A673 (cell line): ENCODE data around the gene GLYR1. TPM values are rescaled to one million over a fixed set of nuclear protein-coding genes. Genes with fewer than 3 reads are reported as not detected.

Experiments used
- BruUV-seq: library from RNA; stranded (reverse); fragments of 400-500 nt; replicated peaks from 2 replicates; lab custom pipeline; 2021; lab: Mats Ljungman, UMichigan
- CTCF ChIA-PET: fragments of 300-600 bp; sonication (Branson Sonifier 250); formaldehyde crosslinking; loops from one replicate; lab custom pipeline; 2022; ENCODE audit warnings: antibody characterized with exemption; lab: Charles Lee
- POLR2A ChIA-PET: fragments of 300-600 bp; sonication (Branson Sonifier 250); formaldehyde crosslinking; loops from one replicate; lab custom pipeline; 2022; ENCODE audit warnings: antibody characterized with exemption; ENCODE audit not compliant: low non-redundant PET; lab: Charles Lee
- DNase-seq: peaks from one replicate; pipeline ENCODE4 v3.0.0-alpha.2; 2015; ENCODE audit warnings: low spot score
- H3K27ac ChIP-seq: fragments of 200-600 bp; sonication (generic); 2 replicates; pipeline ENCODE4 v1.5.1; 2016; ENCODE audit warnings: mixed run types, low read depth, mild to moderate bottlenecking, mixed read lengths, antibody characterized with exemption, low read length; ENCODE audit not compliant: poor library complexity, severe bottlenecking
- H3K27me3 ChIP-seq: fragments of 200-600 bp; sonication (generic); replicated peaks from 2 replicates; pipeline ENCODE4 v1.6.1; 2017; ENCODE audit warnings: mixed run types, low read depth, mild to moderate bottlenecking, mixed read lengths, antibody characterized with exemption, low read length; ENCODE audit not compliant: insufficient read depth, poor library complexity
- H3K36me3 ChIP-seq: fragments of 200-600 bp; sonication (generic); 2 replicates; pipeline ENCODE4 v1.6.1; 2016; ENCODE audit warnings: mixed run types, mild to moderate bottlenecking, mixed read lengths, antibody characterized with exemption, low read length; ENCODE audit not compliant: insufficient read depth, poor library complexity, severe bottlenecking
- H3K4me1 ChIP-seq: fragments of 200-600 bp; sonication (generic); 2 replicates; pipeline ENCODE4 v1.6.1; 2017; ENCODE audit warnings: mixed run types, mild to moderate bottlenecking, mixed read lengths, antibody characterized with exemption, low read length; ENCODE audit not compliant: insufficient read depth, poor library complexity, severe bottlenecking
- H3K4me3 ChIP-seq: fragments of 200-600 bp; sonication (generic); 2 replicates; pipeline ENCODE4 v1.5.1; 2016; ENCODE audit warnings: low read depth, mixed run types, mild to moderate bottlenecking, mixed read lengths, low read length; ENCODE audit not compliant: poor library complexity, severe bottlenecking
- H3K9me3 ChIP-seq: fragments of 200-600 bp; sonication (generic); 2 replicates; pipeline ENCODE4 v1.6.1; 2016; ENCODE audit warnings: mixed run types, low read depth, mild to moderate bottlenecking, mixed read lengths, antibody characterized with exemption, low read length; ENCODE audit not compliant: poor library complexity, severe bottlenecking
- EZH2 ChIP-seq: fragments of 200-600 bp; sonication (generic); IDR thresholded peaks from 2 replicates; pipeline ENCODE4 v1.6.1; 2017; ENCODE audit warnings: borderline replicate concordance, low read depth, mild to moderate bottlenecking, mixed read lengths, antibody characterized with exemption, low read length; ENCODE audit not compliant: poor library complexity, severe bottlenecking
- intact Hi-C: fragments of 100-400 bp; cut with micrococcal nuclease; formaldehyde crosslinking; loops from one replicate; pipeline ENCODE4 v1.10.0; 2022; ENCODE audit not compliant: unreplicated experiment
- total RNA-seq: library from RNA; stranded (reverse); gene quantifications from 2 replicates; pipeline ENCODE4 v1.2.3, GENCODE V29; 2021
- TF ChIP-seq, protein P1 (sequence below): fragments of 300-800, 200-600 bp; sonication (generic); conservative IDR thresholded peaks from 2 replicates; pipeline ENCODE4 v1.5.1; 2017; ENCODE audit warnings: low read depth, mild to moderate bottlenecking, antibody characterized with exemption, low read length, moderate library complexity, mixed read lengths

GLYR1 gene
- total RNA-seq, 1 experiment from 2014 or later: 128 TPM

DNA sequence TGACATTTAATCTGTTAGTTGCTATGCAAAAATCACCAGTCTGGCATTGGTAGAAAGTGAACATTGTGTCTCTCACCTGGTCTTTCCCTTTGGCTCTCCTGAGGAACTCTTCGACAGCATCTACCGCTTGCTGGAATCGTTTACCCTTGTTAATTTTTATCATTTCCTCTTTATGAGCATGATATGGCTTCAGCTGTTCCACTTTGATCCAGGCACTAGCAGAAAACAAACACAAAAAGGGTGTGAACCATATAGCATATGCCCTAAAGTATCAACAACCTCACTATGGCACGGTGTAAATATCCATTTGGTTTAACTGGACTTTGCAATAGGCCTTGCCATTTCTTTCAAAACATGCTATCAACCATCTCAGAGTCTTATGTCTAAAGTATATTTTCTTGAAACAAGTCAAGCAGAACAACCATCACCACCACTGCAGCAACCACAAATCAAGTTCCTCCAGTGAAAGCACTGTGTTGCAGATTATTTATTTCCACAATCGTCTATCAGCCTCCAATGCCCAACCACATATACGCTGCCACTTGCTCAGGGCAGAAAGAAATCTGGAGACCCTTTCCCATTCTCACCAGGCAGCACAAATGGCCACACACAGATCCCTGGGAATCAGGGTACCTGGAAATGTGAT lies 14.3 kb downstream of the GLYR1 start:
- Histone ChIP-seq H3K27me3 (no peaks in the 10 kb centered on the region), H3K4me3 (no peak overlapping the region), H3K9me3 (no peaks in the 10 kb centered on the region), H3K4me1 (no peaks in the 10 kb centered on the region), H3K27ac (no peak overlapping the region), H3K36me3 (peaks cover 68% of the 10 kb centered on the region)
- intact Hi-C loops: no loop called here
- ChIA-PET CTCF (no interaction called here), POLR2A (no interaction called here)
- DNase-seq: no peak
- BruUV-seq: no TSS peak
- TF ChIP-seq, protein P1, sequence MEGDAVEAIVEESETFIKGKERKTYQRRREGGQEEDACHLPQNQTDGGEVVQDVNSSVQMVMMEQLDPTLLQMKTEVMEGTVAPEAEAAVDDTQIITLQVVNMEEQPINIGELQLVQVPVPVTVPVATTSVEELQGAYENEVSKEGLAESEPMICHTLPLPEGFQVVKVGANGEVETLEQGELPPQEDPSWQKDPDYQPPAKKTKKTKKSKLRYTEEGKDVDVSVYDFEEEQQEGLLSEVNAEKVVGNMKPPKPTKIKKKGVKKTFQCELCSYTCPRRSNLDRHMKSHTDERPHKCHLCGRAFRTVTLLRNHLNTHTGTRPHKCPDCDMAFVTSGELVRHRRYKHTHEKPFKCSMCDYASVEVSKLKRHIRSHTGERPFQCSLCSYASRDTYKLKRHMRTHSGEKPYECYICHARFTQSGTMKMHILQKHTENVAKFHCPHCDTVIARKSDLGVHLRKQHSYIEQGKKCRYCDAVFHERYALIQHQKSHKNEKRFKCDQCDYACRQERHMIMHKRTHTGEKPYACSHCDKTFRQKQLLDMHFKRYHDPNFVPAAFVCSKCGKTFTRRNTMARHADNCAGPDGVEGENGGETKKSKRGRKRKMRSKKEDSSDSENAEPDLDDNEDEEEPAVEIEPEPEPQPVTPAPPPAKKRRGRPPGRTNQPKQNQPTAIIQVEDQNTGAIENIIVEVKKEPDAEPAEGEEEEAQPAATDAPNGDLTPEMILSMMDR: no peak
- no peak for TF ChIP-seq EZH2

DNA sequence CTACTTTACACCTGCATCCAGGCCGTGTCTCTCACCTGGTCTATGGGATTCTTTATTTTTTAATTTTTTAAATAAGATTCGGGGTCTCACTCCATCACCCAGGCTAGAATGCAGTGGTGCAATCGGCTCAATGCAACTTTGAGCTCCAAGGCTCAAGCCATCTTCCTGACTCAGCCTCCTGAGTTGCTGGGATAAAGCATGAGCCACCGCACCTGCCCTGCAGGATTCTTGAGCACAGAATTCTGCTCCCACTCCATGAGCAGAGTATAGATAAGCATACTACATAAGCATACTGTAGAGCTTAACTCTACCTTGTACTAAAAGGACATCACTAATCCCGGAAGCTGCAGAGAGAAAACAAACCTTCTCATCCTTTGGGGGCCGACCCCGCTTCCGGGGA lies 15.5 kb downstream of the GLYR1 start:
- Histone ChIP-seq H3K9me3 (no peaks in the 10 kb centered on the region), H3K4me3 (no peak overlapping the region), H3K36me3 (peaks cover 69% of the 10 kb centered on the region), H3K4me1 (no peaks in the 10 kb centered on the region), H3K27ac (no peak overlapping the region), H3K27me3 (no peaks in the 10 kb centered on the region)
- ChIA-PET CTCF (no interaction called here), POLR2A (no interaction called here)
- DNase-seq: no peak
- intact Hi-C loops: no loop called here
- BruUV-seq: no TSS peak
- TF ChIP-seq EZH2: no peak
- TF ChIP-seq, protein P1: no peak

DNA sequence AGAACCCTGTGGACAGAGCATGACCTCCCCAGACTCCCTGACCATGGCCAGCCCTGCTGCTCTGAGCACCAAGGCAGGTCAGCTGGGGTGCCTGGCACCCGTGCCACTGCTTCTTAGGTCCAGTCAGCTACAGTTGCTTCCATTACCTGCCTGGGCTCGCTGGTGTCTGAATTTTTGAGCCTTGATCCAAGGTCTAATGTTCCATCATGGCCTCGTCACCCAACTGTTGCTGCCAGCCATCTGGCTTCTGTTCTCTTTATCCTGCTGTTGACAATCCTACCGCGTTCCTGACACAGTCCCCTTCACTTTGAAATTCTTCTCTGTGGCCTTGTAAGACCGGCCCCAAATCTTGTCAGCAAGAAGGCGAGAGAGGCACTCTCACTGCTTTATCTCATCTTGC lies 16.7 kb downstream of the GLYR1 start:
- BruUV-seq: no TSS peak
- CTCF ChIA-PET: no interaction called here

More for the DNA sequence above, 16.7 kb downstream of the GLYR1 start:
- H3K27ac ChIP-seq: no peak overlapping the region
- intact Hi-C loops: no loop called here
- H3K27me3 ChIP-seq: no peaks in the 10 kb centered on the region
- peaks cover 67% of the 10 kb centered on the region for H3K36me3 ChIP-seq
- POLR2A ChIA-PET: no interaction called here
- H3K9me3 ChIP-seq: no peaks in the 10 kb centered on the region
- no peak for TF ChIP-seq EZH2
- TF ChIP-seq, protein P1: no peak
- no peak overlapping the region for H3K4me3 ChIP-seq
- no peak for DNase-seq
- no peaks in the 10 kb centered on the region for H3K4me1 ChIP-seq
